ENCODE results near the gene DDIT4L. TPM values are rescaled to one million over a fixed set of nuclear protein-coding genes. Genes with fewer than 3 reads are reported as not detected.

DDIT4L gene
- polyA plus RNA-seq, 4 donors: 0.19 to 2.1 TPM; not detected in 2

- H3K27ac ChIP-seq (ENCODE audit: low read depth in 1 of 3, low read length in 2 of 3): no peak overlapping the region
- FAIRE-seq (no peak), DNase-seq (no peak)
- H3K36me3 ChIP-seq (ENCODE audit: control insufficient read depth in 3 of 3, insufficient read depth in 2 of 3, low read depth in 1 of 3, low read length in 3 of 3): no peaks in the 10 kb centered on the region
- no peak overlapping the region for H3K4me3 ChIP-seq (ENCODE audit: low read depth in 1 of 3, low read length in 3 of 3)
- 81 to 88% (median 87%) methylated on average over 3 of the region's 3 CpGs for WGBS, 3 donors
- no peaks in the 10 kb centered on the region for H3K9me3 ChIP-seq (ENCODE audit: control insufficient read depth in 2 of 2, insufficient read depth in 1 of 2, low read depth in 1 of 2, low read length in 1 of 2)
- no peaks in the 10 kb centered on the region for H3K27me3 ChIP-seq (ENCODE audit: control insufficient read depth in 3 of 3, insufficient read depth in 3 of 3, low read length in 3 of 3)
- H3K4me1 ChIP-seq (ENCODE audit: control insufficient read depth in 3 of 3, insufficient read depth in 2 of 3, low read depth in 1 of 3, low read length in 2 of 3): no peaks in the 10 kb centered on the region
These were observed 15.3 kb downstream of the DDIT4L start for GRCh38 chr4:100174985-100175383.

GRCh38 chr4:100170986-100171385, 19.3 kb downstream of the DDIT4L start:
- DNase-seq (no peak), FAIRE-seq (no peak)
- H3K27ac ChIP-seq (ENCODE audit: low read depth in 1 of 3, low read length in 2 of 3): no peak overlapping the region
- H3K9me3 ChIP-seq (ENCODE audit: control insufficient read depth in 2 of 2, insufficient read depth in 1 of 2, low read depth in 1 of 2, low read length in 1 of 2): no peaks in the 10 kb centered on the region
- no peak overlapping the region for H3K4me3 ChIP-seq (ENCODE audit: low read depth in 1 of 3, low read length in 3 of 3)
- no peaks in the 10 kb centered on the region for H3K27me3 ChIP-seq (ENCODE audit: control insufficient read depth in 3 of 3, insufficient read depth in 3 of 3, low read length in 3 of 3)
- no peaks in the 10 kb centered on the region for H3K36me3 ChIP-seq (ENCODE audit: control insufficient read depth in 3 of 3, insufficient read depth in 2 of 3, low read depth in 1 of 3, low read length in 3 of 3)
- WGBS, 3 donors: 71 to 82% (median 76%) methylated on average over 3 of the region's 3 CpGs
- H3K4me1 ChIP-seq (ENCODE audit: control insufficient read depth in 3 of 3, insufficient read depth in 2 of 3, low read depth in 1 of 3, low read length in 2 of 3): no peaks in the 10 kb centered on the region

- no peaks in the 10 kb centered on the region for H3K9me3 ChIP-seq (ENCODE audit: control insufficient read depth in 2 of 2, insufficient read depth in 1 of 2, low read depth in 1 of 2, low read length in 1 of 2)
- WGBS, 3 donors: 32 to 55% (median 37%) methylated on average over 4 of the region's 4 CpGs
- H3K27ac ChIP-seq (ENCODE audit: low read depth in 1 of 3, low read length in 2 of 3): no peak overlapping the region
- H3K4me3 ChIP-seq (ENCODE audit: low read depth in 1 of 3, low read length in 3 of 3): no peak overlapping the region
- no peaks in the 10 kb centered on the region for H3K4me1 ChIP-seq (ENCODE audit: control insufficient read depth in 3 of 3, insufficient read depth in 2 of 3, low read depth in 1 of 3, low read length in 2 of 3)
- FAIRE-seq (no peak), DNase-seq (peak in 1 of 2 donors; percentile 22)
- H3K36me3 ChIP-seq (ENCODE audit: control insufficient read depth in 3 of 3, insufficient read depth in 2 of 3, low read depth in 1 of 3, low read length in 3 of 3): no peaks in the 10 kb centered on the region
- H3K27me3 ChIP-seq (ENCODE audit: control insufficient read depth in 3 of 3, insufficient read depth in 3 of 3, low read length in 3 of 3): no peaks in the 10 kb centered on the region
These were observed 20.5 kb downstream of the DDIT4L start for GRCh38 chr4:100169491-100170485.

- H3K4me3 ChIP-seq (ENCODE audit: low read depth in 1 of 3, low read length in 3 of 3): no peak overlapping the region
- no peak for FAIRE-seq
- WGBS, 3 donors: 54 to 67% (median 67%) methylated on average over 5 of the region's 5 CpGs
- no peaks in the 10 kb centered on the region for H3K9me3 ChIP-seq (ENCODE audit: control insufficient read depth in 2 of 2, insufficient read depth in 1 of 2, low read depth in 1 of 2, low read length in 1 of 2)
- H3K4me1 ChIP-seq (ENCODE audit: control insufficient read depth in 3 of 3, insufficient read depth in 2 of 3, low read depth in 1 of 3, low read length in 2 of 3): no peaks in the 10 kb centered on the region
- no peaks in the 10 kb centered on the region for H3K27me3 ChIP-seq (ENCODE audit: control insufficient read depth in 3 of 3, insufficient read depth in 3 of 3, low read length in 3 of 3)
- no peaks in the 10 kb centered on the region for H3K36me3 ChIP-seq (ENCODE audit: control insufficient read depth in 3 of 3, insufficient read depth in 2 of 3, low read depth in 1 of 3, low read length in 3 of 3)
- H3K27ac ChIP-seq (ENCODE audit: low read depth in 1 of 3, low read length in 2 of 3): no peak overlapping the region
- DNase-seq: no peak
These were observed 21.7 kb downstream of the DDIT4L start for GRCh38 chr4:100168521-100168920.

GRCh38 chr4:100166297-100167039, 23.8 kb downstream of the DDIT4L start:
- Histone ChIP-seq H3K9me3 (ENCODE audit: control insufficient read depth in 2 of 2, insufficient read depth in 1 of 2, low read depth in 1 of 2, low read length in 1 of 2) (peaks cover 0 to 8% of the 10 kb centered on the region in 2 donors), H3K27ac (ENCODE audit: low read depth in 1 of 3, low read length in 2 of 3) (no peak overlapping the region), H3K4me1 (ENCODE audit: control insufficient read depth in 3 of 3, insufficient read depth in 2 of 3, low read depth in 1 of 3, low read length in 2 of 3) (no peaks in the 10 kb centered on the region), H3K27me3 (ENCODE audit: control insufficient read depth in 3 of 3, insufficient read depth in 3 of 3, low read length in 3 of 3) (no peaks in the 10 kb centered on the region), H3K36me3 (ENCODE audit: control insufficient read depth in 3 of 3, insufficient read depth in 2 of 3, low read depth in 1 of 3, low read length in 3 of 3) (no peaks in the 10 kb centered on the region), H3K4me3 (ENCODE audit: low read depth in 1 of 3, low read length in 3 of 3) (no peak overlapping the region)
- FAIRE-seq: no peak
- WGBS, 3 donors: 83 to 85% (median 85%) methylated on average over 8 of the region's 8 CpGs
- DNase-seq: no peak

- no peaks in the 10 kb centered on the region for H3K4me1 ChIP-seq (ENCODE audit: control insufficient read depth in 3 of 3, insufficient read depth in 2 of 3, low read depth in 1 of 3, low read length in 2 of 3)
- WGBS, 3 donors: 46 to 55% (median 47%) methylated on average over 1 of the region's 1 CpG
- no peaks in the 10 kb centered on the region for H3K36me3 ChIP-seq (ENCODE audit: control insufficient read depth in 3 of 3, insufficient read depth in 2 of 3, low read depth in 1 of 3, low read length in 3 of 3)
- DNase-seq (no peak), FAIRE-seq (no peak)
- peaks cover 0 to 8% of the 10 kb centered on the region in 2 donors for H3K9me3 ChIP-seq (ENCODE audit: control insufficient read depth in 2 of 2, insufficient read depth in 1 of 2, low read depth in 1 of 2, low read length in 1 of 2)
- H3K4me3 ChIP-seq (ENCODE audit: low read depth in 1 of 3, low read length in 3 of 3): no peak overlapping the region
- H3K27ac ChIP-seq (ENCODE audit: low read depth in 1 of 3, low read length in 2 of 3): no peak overlapping the region
- no peaks in the 10 kb centered on the region for H3K27me3 ChIP-seq (ENCODE audit: control insufficient read depth in 3 of 3, insufficient read depth in 3 of 3, low read length in 3 of 3)
These were observed 24.5 kb downstream of the DDIT4L start for GRCh38 chr4:100165809-100166208.

- DNase-seq: no peak
- H3K4me1 ChIP-seq (ENCODE audit: control insufficient read depth in 3 of 3, insufficient read depth in 2 of 3, low read depth in 1 of 3, low read length in 2 of 3): no peaks in the 10 kb centered on the region
- H3K36me3 ChIP-seq (ENCODE audit: control insufficient read depth in 3 of 3, insufficient read depth in 2 of 3, low read depth in 1 of 3, low read length in 3 of 3): no peaks in the 10 kb centered on the region
- 61 to 75% (median 67%) methylated on average over 6 of the region's 6 CpGs for WGBS, 3 donors
- no peak overlapping the region for H3K27ac ChIP-seq (ENCODE audit: low read depth in 1 of 3, low read length in 2 of 3)
- H3K9me3 ChIP-seq (ENCODE audit: control insufficient read depth in 2 of 2, insufficient read depth in 1 of 2, low read depth in 1 of 2, low read length in 1 of 2): peaks cover 0 to 10% of the 10 kb centered on the region in 2 donors
- FAIRE-seq: no peak
- H3K27me3 ChIP-seq (ENCODE audit: control insufficient read depth in 3 of 3, insufficient read depth in 3 of 3, low read length in 3 of 3): no peaks in the 10 kb centered on the region
- H3K4me3 ChIP-seq (ENCODE audit: low read depth in 1 of 3, low read length in 3 of 3): no peak overlapping the region
These were observed 25.2 kb downstream of the DDIT4L start for GRCh38 chr4:100164808-100165760.

All from small intestine (tissue), 7 donors.